GM23338 (cell line): Measurements from ENCODE around the gene UBN1. TPM values are rescaled to one million over a fixed set of nuclear protein-coding genes. Genes with fewer than 3 reads are reported as not detected.

Experiments
- ATAC-seq: fragments of 200-7000 bp; cut with Tn5 transposase; 3 replicates; pipeline ENCODE4 v1.9.1; 2020
- DNase-seq: peaks from one replicate; pipeline ENCODE4 v3.0.0-alpha.2; 2015; ENCODE audit warnings: low spot score
- H2AFZ ChIP-seq: fragments of 200-600 bp; sonication (generic); 2 replicates; pipeline ENCODE4 v1.8.0; 2016; ENCODE audit warnings: antibody characterized with exemption, mild to moderate bottlenecking, moderate library complexity
- H3F3A ChIP-seq: fragments of 200-600 bp; sonication (generic); replicated peaks from 2 replicates; pipeline ENCODE4 v1.8.0; 2017; ENCODE audit warnings: antibody characterized with exemption, mixed run types, low read depth
- H3K27ac ChIP-seq: fragments of 200-600 bp; sonication (generic); 2 replicates; pipeline ENCODE4 v1.6.1; 2016; ENCODE audit warnings: low read depth
- H3K27me3 ChIP-seq: fragments of 200-600 bp; sonication (generic); 2 replicates; pipeline ENCODE4 v1.8.0; 2016; ENCODE audit warnings: mild to moderate bottlenecking, mixed run types, moderate library complexity; ENCODE audit not compliant: insufficient read depth
- H3K36me3 ChIP-seq: fragments of 200-600 bp; sonication (generic); 2 replicates; pipeline ENCODE4 v1.8.0; 2016; ENCODE audit warnings: mild to moderate bottlenecking; ENCODE audit not compliant: insufficient read depth
- H3K4me1 ChIP-seq: fragments of 200-600 bp; sonication (generic); 2 replicates; pipeline ENCODE4 v1.8.0; 2016; ENCODE audit warnings: mild to moderate bottlenecking, moderate library complexity; ENCODE audit not compliant: insufficient read depth
- H3K4me2 ChIP-seq: fragments of 200-600 bp; sonication (generic); 2 replicates; pipeline ENCODE4 v1.7.1; 2017; ENCODE audit warnings: mixed run types
- H3K4me3 ChIP-seq: fragments of 200-600 bp; sonication (generic); 2 replicates; pipeline ENCODE4 v1.6.1; 2016; ENCODE audit warnings: mixed run types
- H3K79me2 ChIP-seq: fragments of 200-600 bp; sonication (generic); replicated peaks from 2 replicates; pipeline ENCODE4 v1.8.0; 2017; ENCODE audit warnings: mild to moderate bottlenecking; ENCODE audit not compliant: insufficient read depth
- H3K9me2 ChIP-seq: fragments of 200-600 bp; sonication (generic); 2 replicates; pipeline ENCODE4 v1.8.0; 2017; ENCODE audit not compliant: insufficient read depth
- H4K20me1 ChIP-seq: fragments of 200-600 bp; sonication (generic); replicated peaks from 2 replicates; pipeline ENCODE4 v1.8.0; 2017; ENCODE audit warnings: mild to moderate bottlenecking; ENCODE audit not compliant: insufficient read depth
- H3K27ac Mint-ChIP-seq: 2 replicates; pipeline ENCODE4 v1.8.0; 2020; ENCODE audit warnings: inconsistent platforms, mild to moderate bottlenecking, moderate library complexity, mixed read lengths
- H3K27me3 Mint-ChIP-seq: 3 replicates; pipeline ENCODE4 v1.8.0; 2022; ENCODE audit warnings: low read depth, mild to moderate bottlenecking, moderate library complexity, mixed read lengths, inconsistent platforms; ENCODE audit not compliant: insufficient read depth, poor library complexity
- H3K36me3 Mint-ChIP-seq: 3 replicates; pipeline ENCODE4 v1.8.0; 2021; ENCODE audit warnings: low read depth, mild to moderate bottlenecking, inconsistent platforms, moderate library complexity, mixed read lengths
- H3K4me1 Mint-ChIP-seq: 3 replicates; pipeline ENCODE4 v1.8.0; 2020; ENCODE audit warnings: mild to moderate bottlenecking, inconsistent platforms, mixed read lengths
- H3K4me3 Mint-ChIP-seq: 3 replicates; pipeline ENCODE4 v1.8.0; 2021; ENCODE audit warnings: moderate library complexity, mild to moderate bottlenecking, inconsistent platforms, mixed read lengths
- H3K9me3 Mint-ChIP-seq: 3 replicates; pipeline ENCODE4 v1.8.0; 2020; ENCODE audit warnings: moderate library complexity, mild to moderate bottlenecking, inconsistent platforms, mixed read lengths
- CREB1 ChIP-seq: fragments of 250-450 bp; sonication (Bioruptor Pico); IDR thresholded peaks from 2 replicates; pipeline ENCODE4 v1.5.0; 2020; ENCODE audit warnings: low read depth, mild to moderate bottlenecking, moderate library complexity
- STAT1 ChIP-seq: IDR thresholded peaks from one replicate; pipeline ENCODE4 v1.6.1; 2016; ENCODE audit warnings: antibody characterized with exemption; ENCODE audit not compliant: unreplicated experiment
- polyA plus RNA-seq: library from polyadenylated mRNA; unstranded; fragments of >200 nt; fragmentation: Nextera tagmentation; extraction: Ambion mirVana; gene quantifications from 2 replicates; pipeline ENCODE4 v1.2.1, GENCODE V29; 2016
- total RNA-seq: library from RNA; depleted of rRNA; stranded (reverse); fragments of >200 nt; shearing (Covaris generic); gene quantifications from 2 replicates; pipeline ENCODE4 v1.2.3, GENCODE V29; 2014
- TF ChIP-seq, protein P1 (sequence below): fragments of 250-450 bp; sonication (Bioruptor Pico); IDR thresholded peaks from 2 replicates; pipeline ENCODE4 v1.5.0; 2020; ENCODE audit warnings: mild to moderate bottlenecking, moderate library complexity
- TF ChIP-seq, protein P2 (sequence below): IDR thresholded peaks from 2 replicates; pipeline ENCODE4 v1.6.1; 2016; ENCODE audit warnings: antibody characterized with exemption
- TF ChIP-seq, protein P3 (sequence below): IDR thresholded peaks from one replicate; pipeline ENCODE4 v1.6.1; 2018; ENCODE audit warnings: antibody characterized with exemption; ENCODE audit not compliant: unreplicated experiment

The UBN1 gene
- total and polyA plus RNA-seq, 2 experiments from 2014 or later = 18.3 to 46.8 TPM

DNA sequence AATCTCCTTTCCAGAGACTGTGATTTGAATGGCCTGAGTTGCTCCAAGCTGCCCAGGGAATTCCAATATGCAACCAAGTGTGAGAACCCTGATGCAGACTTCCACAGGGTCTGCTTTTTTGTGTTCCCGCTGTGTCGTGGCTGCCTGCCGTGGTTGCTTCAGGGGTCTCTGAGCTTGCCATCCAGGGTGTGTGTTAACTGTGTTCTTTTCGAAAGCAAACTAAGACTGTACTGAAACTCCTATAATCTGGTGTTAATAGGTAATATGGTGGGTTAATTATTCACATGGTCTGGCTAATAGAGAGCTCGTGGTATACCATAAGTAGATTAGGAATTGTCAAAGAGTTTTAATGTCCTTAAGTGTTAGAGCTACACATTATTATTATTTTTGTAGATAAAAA is 20.7 kb downstream of the UBN1 start (continued):
- TF ChIP-seq, protein P1, sequence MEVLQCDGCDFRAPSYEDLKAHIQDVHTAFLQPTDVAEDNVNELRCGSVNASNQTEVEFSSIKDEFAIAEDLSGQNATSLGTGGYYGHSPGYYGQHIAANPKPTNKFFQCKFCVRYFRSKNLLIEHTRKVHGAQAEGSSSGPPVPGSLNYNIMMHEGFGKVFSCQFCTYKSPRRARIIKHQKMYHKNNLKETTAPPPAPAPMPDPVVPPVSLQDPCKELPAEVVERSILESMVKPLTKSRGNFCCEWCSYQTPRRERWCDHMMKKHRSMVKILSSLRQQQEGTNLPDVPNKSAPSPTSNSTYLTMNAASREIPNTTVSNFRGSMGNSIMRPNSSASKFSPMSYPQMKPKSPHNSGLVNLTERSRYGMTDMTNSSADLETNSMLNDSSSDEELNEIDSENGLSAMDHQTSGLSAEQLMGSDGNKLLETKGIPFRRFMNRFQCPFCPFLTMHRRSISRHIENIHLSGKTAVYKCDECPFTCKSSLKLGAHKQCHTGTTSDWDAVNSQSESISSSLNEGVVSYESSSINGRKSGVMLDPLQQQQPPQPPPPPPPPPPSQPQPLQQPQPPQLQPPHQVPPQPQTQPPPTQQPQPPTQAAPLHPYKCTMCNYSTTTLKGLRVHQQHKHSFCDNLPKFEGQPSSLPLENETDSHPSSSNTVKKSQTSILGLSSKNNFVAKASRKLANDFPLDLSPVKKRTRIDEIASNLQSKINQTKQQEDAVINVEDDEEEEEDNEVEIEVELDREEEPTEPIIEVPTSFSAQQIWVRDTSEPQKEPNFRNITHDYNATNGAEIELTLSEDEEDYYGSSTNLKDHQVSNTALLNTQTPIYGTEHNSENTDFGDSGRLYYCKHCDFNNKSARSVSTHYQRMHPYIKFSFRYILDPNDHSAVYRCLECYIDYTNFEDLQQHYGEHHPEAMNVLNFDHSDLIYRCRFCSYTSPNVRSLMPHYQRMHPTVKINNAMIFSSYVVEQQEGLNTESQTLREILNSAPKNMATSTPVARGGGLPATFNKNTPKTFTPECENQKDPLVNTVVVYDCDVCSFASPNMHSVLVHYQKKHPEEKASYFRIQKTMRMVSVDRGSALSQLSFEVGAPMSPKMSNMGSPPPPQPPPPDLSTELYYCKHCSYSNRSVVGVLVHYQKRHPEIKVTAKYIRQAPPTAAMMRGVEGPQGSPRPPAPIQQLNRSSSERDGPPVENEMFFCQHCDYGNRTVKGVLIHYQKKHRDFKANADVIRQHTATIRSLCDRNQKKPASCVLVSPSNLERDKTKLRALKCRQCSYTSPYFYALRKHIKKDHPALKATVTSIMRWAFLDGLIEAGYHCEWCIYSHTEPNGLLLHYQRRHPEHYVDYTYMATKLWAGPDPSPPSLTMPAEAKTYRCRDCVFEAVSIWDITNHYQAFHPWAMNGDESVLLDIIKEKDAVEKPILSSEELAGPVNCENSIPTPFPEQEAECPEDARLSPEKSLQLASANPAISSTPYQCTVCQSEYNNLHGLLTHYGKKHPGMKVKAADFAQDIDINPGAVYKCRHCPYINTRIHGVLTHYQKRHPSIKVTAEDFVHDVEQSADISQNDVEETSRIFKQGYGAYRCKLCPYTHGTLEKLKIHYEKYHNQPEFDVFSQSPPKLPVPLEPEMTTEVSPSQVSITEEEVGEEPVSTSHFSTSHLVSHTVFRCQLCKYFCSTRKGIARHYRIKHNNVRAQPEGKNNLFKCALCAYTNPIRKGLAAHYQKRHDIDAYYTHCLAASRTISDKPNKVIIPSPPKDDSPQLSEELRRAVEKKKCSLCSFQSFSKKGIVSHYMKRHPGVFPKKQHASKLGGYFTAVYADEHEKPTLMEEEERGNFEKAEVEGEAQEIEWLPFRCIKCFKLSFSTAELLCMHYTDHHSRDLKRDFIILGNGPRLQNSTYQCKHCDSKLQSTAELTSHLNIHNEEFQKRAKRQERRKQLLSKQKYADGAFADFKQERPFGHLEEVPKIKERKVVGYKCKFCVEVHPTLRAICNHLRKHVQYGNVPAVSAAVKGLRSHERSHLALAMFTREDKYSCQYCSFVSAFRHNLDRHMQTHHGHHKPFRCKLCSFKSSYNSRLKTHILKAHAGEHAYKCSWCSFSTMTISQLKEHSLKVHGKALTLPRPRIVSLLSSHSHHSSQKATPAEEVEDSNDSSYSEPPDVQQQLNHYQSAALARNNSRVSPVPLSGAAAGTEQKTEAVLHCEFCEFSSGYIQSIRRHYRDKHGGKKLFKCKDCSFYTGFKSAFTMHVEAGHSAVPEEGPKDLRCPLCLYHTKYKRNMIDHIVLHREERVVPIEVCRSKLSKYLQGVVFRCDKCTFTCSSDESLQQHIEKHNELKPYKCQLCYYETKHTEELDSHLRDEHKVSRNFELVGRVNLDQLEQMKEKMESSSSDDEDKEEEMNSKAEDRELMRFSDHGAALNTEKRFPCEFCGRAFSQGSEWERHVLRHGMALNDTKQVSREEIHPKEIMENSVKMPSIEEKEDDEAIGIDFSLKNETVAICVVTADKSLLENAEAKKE = no peak
- no peak for TF ChIP-seq STAT1

DNA sequence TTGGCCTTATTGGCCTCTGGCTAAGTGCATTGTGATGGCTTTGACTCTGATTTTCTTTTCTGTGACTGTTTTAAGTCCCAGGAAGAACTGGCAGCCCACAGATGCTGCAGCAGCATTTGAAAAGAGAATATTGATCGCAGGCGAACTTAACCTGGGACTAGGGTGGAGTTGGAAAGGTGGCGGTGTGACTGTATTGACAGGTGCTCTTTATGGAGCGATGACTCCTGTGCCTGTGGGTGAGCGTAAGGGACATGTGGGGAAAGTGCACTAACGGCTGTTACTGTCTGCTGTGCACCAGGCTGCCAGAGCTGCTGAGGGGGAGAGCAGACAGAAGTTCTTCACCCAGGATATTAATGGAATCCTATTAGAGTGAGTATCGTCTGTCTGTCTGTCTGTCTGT is 21.3 kb downstream of the UBN1 start:
- no peak overlapping the region for H3K4me3 Mint-ChIP-seq
- no peak overlapping the region for H3K4me2 ChIP-seq
- peaks cover 45% of the 10 kb centered on the region for H3K36me3 Mint-ChIP-seq
- no peak overlapping the region for H3K4me3 ChIP-seq
- no peaks in the 10 kb centered on the region for H3K9me2 ChIP-seq
- no peaks in the 10 kb centered on the region for H3K4me1 Mint-ChIP-seq
- DNase-seq (no peak), ATAC-seq (no peak)
- peaks cover 14% of the 10 kb centered on the region; the same call in 1 of the 2 replicates for H3K36me3 ChIP-seq
- no peaks in the 10 kb centered on the region for H3K9me3 Mint-ChIP-seq
- H3K4me1 ChIP-seq = no peaks in the 10 kb centered on the region
- H3F3A ChIP-seq = no peaks in the 10 kb centered on the region
- peaks cover 8% of the 10 kb centered on the region for H3K27me3 Mint-ChIP-seq
- no peak overlapping the region for H3K27ac ChIP-seq
- H3K27ac Mint-ChIP-seq = no peak overlapping the region
- H3K79me2 ChIP-seq = peaks cover 58% of the 10 kb centered on the region
- H3K27me3 ChIP-seq = no peaks in the 10 kb centered on the region
- no peak overlapping the region for H2AFZ ChIP-seq
- peaks cover 42% of the 10 kb centered on the region for H4K20me1 ChIP-seq
- TF ChIP-seq, protein P1 = no peak
- TF ChIP-seq, protein P2, sequence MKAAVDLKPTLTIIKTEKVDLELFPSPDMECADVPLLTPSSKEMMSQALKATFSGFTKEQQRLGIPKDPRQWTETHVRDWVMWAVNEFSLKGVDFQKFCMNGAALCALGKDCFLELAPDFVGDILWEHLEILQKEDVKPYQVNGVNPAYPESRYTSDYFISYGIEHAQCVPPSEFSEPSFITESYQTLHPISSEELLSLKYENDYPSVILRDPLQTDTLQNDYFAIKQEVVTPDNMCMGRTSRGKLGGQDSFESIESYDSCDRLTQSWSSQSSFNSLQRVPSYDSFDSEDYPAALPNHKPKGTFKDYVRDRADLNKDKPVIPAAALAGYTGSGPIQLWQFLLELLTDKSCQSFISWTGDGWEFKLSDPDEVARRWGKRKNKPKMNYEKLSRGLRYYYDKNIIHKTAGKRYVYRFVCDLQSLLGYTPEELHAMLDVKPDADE = no peak
- TF ChIP-seq, protein P3, sequence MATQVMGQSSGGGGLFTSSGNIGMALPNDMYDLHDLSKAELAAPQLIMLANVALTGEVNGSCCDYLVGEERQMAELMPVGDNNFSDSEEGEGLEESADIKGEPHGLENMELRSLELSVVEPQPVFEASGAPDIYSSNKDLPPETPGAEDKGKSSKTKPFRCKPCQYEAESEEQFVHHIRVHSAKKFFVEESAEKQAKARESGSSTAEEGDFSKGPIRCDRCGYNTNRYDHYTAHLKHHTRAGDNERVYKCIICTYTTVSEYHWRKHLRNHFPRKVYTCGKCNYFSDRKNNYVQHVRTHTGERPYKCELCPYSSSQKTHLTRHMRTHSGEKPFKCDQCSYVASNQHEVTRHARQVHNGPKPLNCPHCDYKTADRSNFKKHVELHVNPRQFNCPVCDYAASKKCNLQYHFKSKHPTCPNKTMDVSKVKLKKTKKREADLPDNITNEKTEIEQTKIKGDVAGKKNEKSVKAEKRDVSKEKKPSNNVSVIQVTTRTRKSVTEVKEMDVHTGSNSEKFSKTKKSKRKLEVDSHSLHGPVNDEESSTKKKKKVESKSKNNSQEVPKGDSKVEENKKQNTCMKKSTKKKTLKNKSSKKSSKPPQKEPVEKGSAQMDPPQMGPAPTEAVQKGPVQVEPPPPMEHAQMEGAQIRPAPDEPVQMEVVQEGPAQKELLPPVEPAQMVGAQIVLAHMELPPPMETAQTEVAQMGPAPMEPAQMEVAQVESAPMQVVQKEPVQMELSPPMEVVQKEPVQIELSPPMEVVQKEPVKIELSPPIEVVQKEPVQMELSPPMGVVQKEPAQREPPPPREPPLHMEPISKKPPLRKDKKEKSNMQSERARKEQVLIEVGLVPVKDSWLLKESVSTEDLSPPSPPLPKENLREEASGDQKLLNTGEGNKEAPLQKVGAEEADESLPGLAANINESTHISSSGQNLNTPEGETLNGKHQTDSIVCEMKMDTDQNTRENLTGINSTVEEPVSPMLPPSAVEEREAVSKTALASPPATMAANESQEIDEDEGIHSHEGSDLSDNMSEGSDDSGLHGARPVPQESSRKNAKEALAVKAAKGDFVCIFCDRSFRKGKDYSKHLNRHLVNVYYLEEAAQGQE = no peak
- no peak for TF ChIP-seq CREB1 (CRISPR knock-in tag)
